OCI-LY3 (cell line): ENCODE data around the gene GRIK2.
A peak's percentile ranks its signal among the peaks of the same experiment; 100 is the strongest.

Source experiments
- H2AFZ ChIP-seq: fragments of 200-600, 300-600 bp; shearing (Covaris generic); 2 replicates; pipeline ENCODE4 v1.6.0; 2014; ENCODE audit warnings: antibody characterized with exemption, low read depth, low read length
- H3K27ac ChIP-seq: fragments of 200-600, 300-600 bp; sonication (generic); 2 replicates; pipeline ENCODE4 v1.5.1; 2014; ENCODE audit warnings: mild to moderate bottlenecking, low read length, moderate library complexity, mixed read lengths
- H3K27me3 ChIP-seq: fragments of 200-600, 300-600 bp; sonication (generic); 2 replicates; pipeline ENCODE4 v1.6.1; 2014; ENCODE audit warnings: low read depth, low read length, mixed read lengths
- H3K36me3 ChIP-seq: fragments of 200-600, 300-600 bp; sonication (generic); replicated peaks from 2 replicates; pipeline ENCODE3; 2014; ENCODE audit warnings: low read depth, low read length, mixed read lengths
- H3K4me1 ChIP-seq: fragments of 300-600, 200-600 bp; sonication (generic); 2 replicates; pipeline ENCODE4 v1.6.1; 2014; ENCODE audit warnings: low read length, mixed read lengths
- H3K4me2 ChIP-seq: fragments of 200-600, 300-600 bp; sonication (generic); 2 replicates; pipeline ENCODE4 v1.6.1; 2014; ENCODE audit warnings: low read length, mixed read lengths
- H3K4me3 ChIP-seq: fragments of 300-600, 200-600 bp; sonication (generic); 2 replicates; pipeline ENCODE4 v1.5.1; 2014; ENCODE audit warnings: antibody characterized with exemption, mild to moderate bottlenecking, low read length, moderate library complexity
- H3K79me2 ChIP-seq: fragments of 300-600, 200-600 bp; shearing (Covaris generic); 2 replicates; pipeline ENCODE4 v1.6.1; 2014; ENCODE audit warnings: mild to moderate bottlenecking, low read length, mixed read lengths
- H3K9ac ChIP-seq: fragments of 300-600, 200-600 bp; shearing (Covaris generic); 2 replicates; pipeline ENCODE4 v1.6.0; 2014; ENCODE audit warnings: mild to moderate bottlenecking, low read length, moderate library complexity
- H3K9me3 ChIP-seq: fragments of 200-600, 300-600 bp; shearing (Covaris generic); 2 replicates; pipeline ENCODE4 v1.6.1; 2014; ENCODE audit warnings: low read length, mixed read lengths; ENCODE audit not compliant: insufficient read depth
- H4K20me1 ChIP-seq: fragments of 200-600, 300-600 bp; sonication (generic); 2 replicates; pipeline ENCODE4 v1.6.1; 2016; ENCODE audit warnings: low read length, mixed read lengths; ENCODE audit not compliant: insufficient read depth
- EZH2phosphoT487 ChIP-seq: fragments of 200-600 bp; shearing (Covaris generic); IDR thresholded peaks from 2 replicates; pipeline ENCODE4 v1.6.1; 2018; ENCODE audit warnings: antibody characterized with exemption, mixed run types, low read depth
- TF ChIP-seq, protein P1 (sequence below): fragments of 200-600, 300-600 bp; sonication (generic); IDR thresholded peaks from 2 replicates; pipeline ENCODE4 v1.5.1; 2014; ENCODE audit warnings: antibody characterized with exemption, low read length, low read depth

Gene GRIK2

DNA sequence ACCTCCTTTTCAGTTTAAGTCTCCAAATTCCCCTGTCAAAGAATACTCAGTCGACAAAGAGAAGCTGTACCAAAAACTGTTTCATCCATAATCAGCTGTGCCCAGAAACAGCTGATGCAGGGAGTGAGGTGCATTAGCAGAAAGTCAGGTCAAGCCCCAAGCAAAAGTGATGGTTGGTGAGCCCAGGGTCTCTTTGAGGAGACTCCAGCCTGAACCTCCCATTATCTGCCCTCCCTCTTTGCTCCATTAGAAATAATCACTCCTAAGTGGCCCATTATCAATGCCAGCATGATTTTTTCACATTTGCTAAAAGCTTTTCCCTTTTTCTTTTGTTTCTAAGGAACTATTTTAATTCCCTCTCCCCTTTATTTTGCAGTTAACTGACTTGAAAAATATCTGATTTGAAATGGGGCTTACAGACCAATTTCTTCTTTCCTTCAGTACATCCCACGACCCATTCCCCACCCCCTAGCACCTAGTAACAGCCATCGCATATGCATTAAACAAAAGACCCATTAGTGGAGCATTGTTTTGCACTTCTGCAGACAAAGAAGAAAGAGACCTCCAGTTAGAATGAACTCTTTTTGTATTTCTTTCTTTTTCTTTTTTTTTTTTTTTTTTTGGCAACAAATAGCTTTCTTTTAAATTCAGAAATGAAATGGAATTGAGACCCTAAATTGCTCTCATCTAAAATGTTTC, 257.0 kb downstream of the GRIK2 start:
- no peaks in the 10 kb centered on the region for H3K9me3 ChIP-seq
- no peaks in the 10 kb centered on the region for H3K36me3 ChIP-seq
- no peak overlapping the region for H3K4me2 ChIP-seq
- H3K4me1 ChIP-seq, result peaks cover 9% of the 10 kb centered on the region
- TF ChIP-seq, protein P1, sequence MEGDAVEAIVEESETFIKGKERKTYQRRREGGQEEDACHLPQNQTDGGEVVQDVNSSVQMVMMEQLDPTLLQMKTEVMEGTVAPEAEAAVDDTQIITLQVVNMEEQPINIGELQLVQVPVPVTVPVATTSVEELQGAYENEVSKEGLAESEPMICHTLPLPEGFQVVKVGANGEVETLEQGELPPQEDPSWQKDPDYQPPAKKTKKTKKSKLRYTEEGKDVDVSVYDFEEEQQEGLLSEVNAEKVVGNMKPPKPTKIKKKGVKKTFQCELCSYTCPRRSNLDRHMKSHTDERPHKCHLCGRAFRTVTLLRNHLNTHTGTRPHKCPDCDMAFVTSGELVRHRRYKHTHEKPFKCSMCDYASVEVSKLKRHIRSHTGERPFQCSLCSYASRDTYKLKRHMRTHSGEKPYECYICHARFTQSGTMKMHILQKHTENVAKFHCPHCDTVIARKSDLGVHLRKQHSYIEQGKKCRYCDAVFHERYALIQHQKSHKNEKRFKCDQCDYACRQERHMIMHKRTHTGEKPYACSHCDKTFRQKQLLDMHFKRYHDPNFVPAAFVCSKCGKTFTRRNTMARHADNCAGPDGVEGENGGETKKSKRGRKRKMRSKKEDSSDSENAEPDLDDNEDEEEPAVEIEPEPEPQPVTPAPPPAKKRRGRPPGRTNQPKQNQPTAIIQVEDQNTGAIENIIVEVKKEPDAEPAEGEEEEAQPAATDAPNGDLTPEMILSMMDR, result no peak
- TF ChIP-seq EZH2phosphoT487, result no peak
- no peaks in the 10 kb centered on the region for H4K20me1 ChIP-seq
- no peak overlapping the region for H3K27ac ChIP-seq
- no peak overlapping the region for H3K9ac ChIP-seq
- H3K27me3 ChIP-seq, result no peaks in the 10 kb centered on the region
- H2AFZ ChIP-seq, result no peak overlapping the region
- H3K4me3 ChIP-seq, result no peak overlapping the region
- H3K79me2 ChIP-seq, result no peaks in the 10 kb centered on the region

DNA sequence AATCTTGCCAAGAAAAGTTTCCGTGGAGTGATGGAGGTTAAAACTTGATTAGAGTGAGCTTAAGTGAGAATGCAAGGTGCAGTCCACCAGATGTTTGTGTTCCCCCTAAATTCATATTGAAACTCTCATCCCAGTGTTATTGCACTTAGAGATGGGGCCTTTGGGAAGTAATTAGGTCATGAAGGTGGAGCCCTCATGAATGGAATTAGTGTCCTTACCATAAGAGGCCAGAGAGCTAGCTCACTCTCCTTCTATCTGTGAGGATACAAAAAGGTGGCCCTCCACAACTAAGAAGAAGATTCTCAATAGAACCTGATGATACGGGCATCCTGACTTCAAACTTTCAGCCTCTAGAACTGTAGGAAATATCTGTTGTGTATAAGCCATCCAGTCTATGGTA, 258.6 kb downstream of the GRIK2 start:
- no peaks in the 10 kb centered on the region for H3K79me2 ChIP-seq
- no peak for TF ChIP-seq EZH2phosphoT487
- TF ChIP-seq, protein P1, result no peak
- no peaks in the 10 kb centered on the region for H3K9me3 ChIP-seq

DNA sequence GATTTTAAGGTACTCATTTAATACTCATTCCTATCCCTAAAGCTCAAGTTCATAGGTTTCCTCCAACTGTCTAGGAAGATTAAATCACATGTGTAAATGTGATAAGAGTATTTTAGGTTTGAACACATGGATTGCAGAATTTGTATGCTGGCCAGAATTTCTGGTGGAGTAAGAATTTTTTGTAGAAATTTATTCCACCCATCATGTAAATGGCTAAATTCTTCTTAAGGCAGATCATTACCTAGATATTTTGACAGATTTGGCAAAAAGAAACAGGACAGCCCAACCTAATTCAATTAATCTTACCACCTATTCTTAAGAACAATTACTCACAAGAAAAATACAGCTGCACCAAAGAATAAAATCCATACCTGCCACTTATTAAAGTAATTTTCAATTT, 261.6 kb downstream of the GRIK2 start:
- Histone ChIP-seq H3K79me2 (no peaks in the 10 kb centered on the region), H3K27me3 (no peaks in the 10 kb centered on the region), H4K20me1 (no peaks in the 10 kb centered on the region), H3K4me3 (no peak overlapping the region), H3K4me1 (peaks cover 9% of the 10 kb centered on the region), H3K36me3 (no peaks in the 10 kb centered on the region), H2AFZ (no peak overlapping the region), H3K27ac (no peak overlapping the region), H3K4me2 (no peak overlapping the region), H3K9me3 (no peaks in the 10 kb centered on the region), H3K9ac (no peak overlapping the region)
- TF ChIP-seq EZH2phosphoT487, result no peak
- TF ChIP-seq, protein P1, result no peak

More for the DNA sequence above, 258.6 kb downstream of the GRIK2 start:
- H3K4me3 ChIP-seq, result no peak overlapping the region
- peaks cover 9% of the 10 kb centered on the region for H3K4me1 ChIP-seq
- no peak overlapping the region for H2AFZ ChIP-seq
- no peak overlapping the region for H3K9ac ChIP-seq
- no peak overlapping the region for H3K4me2 ChIP-seq
- no peaks in the 10 kb centered on the region for H4K20me1 ChIP-seq
- no peaks in the 10 kb centered on the region for H3K27me3 ChIP-seq
- no peak overlapping the region for H3K27ac ChIP-seq
- H3K36me3 ChIP-seq, result no peaks in the 10 kb centered on the region

DNA sequence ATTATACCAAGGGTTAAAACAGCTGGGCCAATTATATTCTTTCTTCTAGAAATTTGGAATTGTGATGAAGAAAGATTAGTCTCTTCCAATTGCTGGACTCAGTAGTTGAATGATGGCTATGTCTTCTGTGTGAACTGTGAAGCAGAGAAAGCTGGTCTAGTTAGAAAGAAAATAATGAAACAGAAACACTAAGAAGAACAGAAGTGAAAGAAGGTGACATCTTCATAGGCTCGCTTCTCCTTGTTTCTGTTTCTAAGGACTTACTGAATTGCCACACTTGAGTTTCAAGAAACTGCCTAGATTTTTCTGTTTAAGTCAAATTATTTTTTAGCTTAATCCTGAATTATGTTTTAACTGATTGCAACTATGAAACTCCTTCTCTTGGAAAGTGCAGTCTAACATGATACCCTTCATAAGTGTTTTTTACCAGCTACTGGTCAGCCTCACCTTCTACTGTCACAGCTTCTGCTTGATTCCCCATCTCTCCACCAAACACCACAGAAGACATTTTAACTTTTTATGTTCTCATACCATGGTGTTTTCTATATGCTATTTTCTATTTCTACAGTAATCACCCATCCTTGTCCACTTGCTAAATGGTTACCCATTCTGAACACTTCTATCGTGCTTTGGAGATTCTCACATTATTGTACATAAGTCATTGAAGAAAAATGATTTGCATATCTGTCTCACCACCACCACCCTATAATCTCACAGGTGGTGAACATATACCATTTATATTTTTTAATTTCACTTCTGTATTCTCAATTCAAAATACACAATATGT, 268.8 kb downstream of the GRIK2 start:
- Histone ChIP-seq H3K9ac (no peak overlapping the region), H3K27ac (0 out of 2 replicates have a peak overlapping the region, but pooled peaks have one; percentile 21), H3K4me3 (no peak overlapping the region; the same call in 1 of the 2 replicates), H3K9me3 (no peaks in the 10 kb centered on the region), H3K36me3 (no peaks in the 10 kb centered on the region), H4K20me1 (no peaks in the 10 kb centered on the region), H2AFZ (no peak overlapping the region), H3K27me3 (no peaks in the 10 kb centered on the region), H3K79me2 (no peaks in the 10 kb centered on the region), H3K4me2 (peak overlapping the region; percentile 49), H3K4me1 (peaks cover 14% of the 10 kb centered on the region)
- TF ChIP-seq, protein P1, result no peak
- TF ChIP-seq EZH2phosphoT487, result no peak
